ENCODE results near the gene DENND1B. TPM values are rescaled to one million over a fixed set of nuclear protein-coding genes. Genes with fewer than 3 reads are reported as not detected.
A peak's percentile ranks its signal among the peaks of the same experiment; 100 is the strongest.

The DENND1B gene
- total RNA-seq, 1 donor from 2014 or later = 10.2 TPM

GRCh38 chr1:197736685-197737084 is 38.6 kb downstream of the DENND1B start:
- no peaks in the 10 kb centered on the region for H3K36me3 Mint-ChIP-seq (ENCODE audit: unreplicated experiment)
- no peak for DNase-seq (ENCODE audit: extremely low spot score, unreplicated experiment)
- peak overlapping the region; percentile 15 for H3K27ac Mint-ChIP-seq (ENCODE audit: unreplicated experiment)
- no peak overlapping the region for H3K4me3 Mint-ChIP-seq (ENCODE audit: unreplicated experiment)
- peaks cover 16% of the 10 kb centered on the region for H3K4me1 Mint-ChIP-seq (ENCODE audit: unreplicated experiment)
- no peaks in the 10 kb centered on the region for H3K9me3 Mint-ChIP-seq (ENCODE audit: unreplicated experiment)
- no peak for TF ChIP-seq CTCF (IDR thresholded peaks at IDR 0.05)
- no peaks in the 10 kb centered on the region for H3K27me3 Mint-ChIP-seq (ENCODE audit: unreplicated experiment)

- Mint-ChIP-seq H3K4me3 (ENCODE audit: unreplicated experiment) (no peak overlapping the region), H3K4me1 (ENCODE audit: unreplicated experiment) (peaks cover 13% of the 10 kb centered on the region), H3K27me3 (ENCODE audit: unreplicated experiment) (no peaks in the 10 kb centered on the region), H3K36me3 (ENCODE audit: unreplicated experiment) (no peaks in the 10 kb centered on the region), H3K9me3 (ENCODE audit: unreplicated experiment) (no peaks in the 10 kb centered on the region), H3K27ac (ENCODE audit: unreplicated experiment) (no peak overlapping the region)
- no peak for TF ChIP-seq CTCF (IDR thresholded peaks at IDR 0.05)
- no peak for DNase-seq (ENCODE audit: extremely low spot score, unreplicated experiment)
These were observed 39.8 kb downstream of the DENND1B start for GRCh38 chr1:197735461-197735860.

- Mint-ChIP-seq H3K4me3 (ENCODE audit: unreplicated experiment) (no peak overlapping the region), H3K27me3 (ENCODE audit: unreplicated experiment) (no peaks in the 10 kb centered on the region), H3K27ac (ENCODE audit: unreplicated experiment) (no peak overlapping the region), H3K36me3 (ENCODE audit: unreplicated experiment) (no peaks in the 10 kb centered on the region), H3K4me1 (ENCODE audit: unreplicated experiment) (peaks cover 13% of the 10 kb centered on the region), H3K9me3 (ENCODE audit: unreplicated experiment) (peaks cover 7% of the 10 kb centered on the region)
- no peak for DNase-seq (ENCODE audit: extremely low spot score, unreplicated experiment)
- no peak for TF ChIP-seq CTCF (IDR thresholded peaks at IDR 0.05)
These were observed 42.0 kb downstream of the DENND1B start for GRCh38 chr1:197733324-197733723.

- no peaks in the 10 kb centered on the region for H3K36me3 Mint-ChIP-seq (ENCODE audit: unreplicated experiment)
- H3K9me3 Mint-ChIP-seq (ENCODE audit: unreplicated experiment) = peaks cover 15% of the 10 kb centered on the region
- no peak for DNase-seq (ENCODE audit: extremely low spot score, unreplicated experiment)
- TF ChIP-seq CTCF (IDR thresholded peaks at IDR 0.05) = no peak
- H3K27me3 Mint-ChIP-seq (ENCODE audit: unreplicated experiment) = no peaks in the 10 kb centered on the region
- no peak overlapping the region for H3K27ac Mint-ChIP-seq (ENCODE audit: unreplicated experiment)
- no peak overlapping the region for H3K4me3 Mint-ChIP-seq (ENCODE audit: unreplicated experiment)
- peaks cover 10% of the 10 kb centered on the region for H3K4me1 Mint-ChIP-seq (ENCODE audit: unreplicated experiment)
These were observed 43.1 kb downstream of the DENND1B start for GRCh38 chr1:197732187-197732586.

GRCh38 chr1:197731449-197731848 is 43.8 kb downstream of the DENND1B start:
- peaks cover 18% of the 10 kb centered on the region for H3K9me3 Mint-ChIP-seq (ENCODE audit: unreplicated experiment)
- no peak overlapping the region for H3K27ac Mint-ChIP-seq (ENCODE audit: unreplicated experiment)
- TF ChIP-seq CTCF (IDR thresholded peaks at IDR 0.05) = no peak
- peaks cover 3% of the 10 kb centered on the region for H3K36me3 Mint-ChIP-seq (ENCODE audit: unreplicated experiment)
- DNase-seq (ENCODE audit: extremely low spot score, unreplicated experiment) = no peak
- H3K4me3 Mint-ChIP-seq (ENCODE audit: unreplicated experiment) = no peak overlapping the region
- no peaks in the 10 kb centered on the region for H3K27me3 Mint-ChIP-seq (ENCODE audit: unreplicated experiment)
- peaks cover 3% of the 10 kb centered on the region for H3K4me1 Mint-ChIP-seq (ENCODE audit: unreplicated experiment)
